Measurements from ENCODE around the gene TTI1.

DNA sequence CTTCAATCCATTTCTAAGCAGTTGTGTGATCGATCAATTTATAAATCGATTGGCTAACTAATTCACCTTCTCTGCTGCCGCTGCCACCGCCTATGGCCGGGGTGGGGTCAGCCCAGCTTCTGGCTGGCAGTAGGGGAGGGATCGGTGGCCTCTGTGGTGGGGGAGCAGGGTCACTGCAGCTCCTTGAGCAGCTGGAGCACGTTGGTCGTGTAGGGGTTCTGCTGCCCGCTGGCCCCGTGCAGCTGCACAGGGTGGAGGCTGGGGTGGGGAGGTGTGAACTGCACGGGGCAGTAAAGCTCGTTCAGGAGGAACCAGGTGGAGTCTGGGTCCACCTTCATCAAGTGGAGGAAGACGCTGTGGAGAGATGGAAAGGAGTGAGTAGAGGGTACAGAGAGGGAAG, 50.0 kb downstream of the TTI1 start:
- TF ChIP-seq ELF4 (IDR thresholded peaks at IDR 0.05), result no peak
- TF ChIP-seq ARNT (IDR thresholded peaks at IDR 0.05), result no peak
- no peak for TF ChIP-seq BHLHE40 (IDR thresholded peaks at IDR 0.05; ENCODE audit: borderline replicate concordance)
- TF ChIP-seq TARDBP (IDR thresholded peaks at IDR 0.05), result no peak
- no peak for TF ChIP-seq ZNF384 (IDR thresholded peaks at IDR 0.05)
- TF ChIP-seq LEF1 (IDR thresholded peaks at IDR 0.05; ENCODE audit: borderline replicate concordance), result no peak
- TF ChIP-seq HDGF (IDR thresholded peaks at IDR 0.05; ENCODE audit: borderline replicate concordance), result no peak
- TF ChIP-seq, protein P1, sequence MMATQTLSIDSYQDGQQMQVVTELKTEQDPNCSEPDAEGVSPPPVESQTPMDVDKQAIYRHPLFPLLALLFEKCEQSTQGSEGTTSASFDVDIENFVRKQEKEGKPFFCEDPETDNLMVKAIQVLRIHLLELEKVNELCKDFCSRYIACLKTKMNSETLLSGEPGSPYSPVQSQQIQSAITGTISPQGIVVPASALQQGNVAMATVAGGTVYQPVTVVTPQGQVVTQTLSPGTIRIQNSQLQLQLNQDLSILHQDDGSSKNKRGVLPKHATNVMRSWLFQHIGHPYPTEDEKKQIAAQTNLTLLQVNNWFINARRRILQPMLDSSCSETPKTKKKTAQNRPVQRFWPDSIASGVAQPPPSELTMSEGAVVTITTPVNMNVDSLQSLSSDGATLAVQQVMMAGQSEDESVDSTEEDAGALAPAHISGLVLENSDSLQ (IDR thresholded peaks at IDR 0.05), result no peak
- no peak for TF ChIP-seq CTBP1 (IDR thresholded peaks at IDR 0.05; ENCODE audit: borderline replicate concordance)
- TF ChIP-seq SP1 (IDR thresholded peaks at IDR 0.05), result no peak
- no peak for TF ChIP-seq FOXM1 (IDR thresholded peaks at IDR 0.05; ENCODE audit: borderline replicate concordance)
- no peak for TF ChIP-seq SUZ12 (IDR thresholded peaks at IDR 0.05)
- no peak for TF ChIP-seq FOXA1 (IDR thresholded peaks at IDR 0.05)

Data from HEK293T (cell line).